Measurements from ENCODE around the gene CCNL1. TPM values are rescaled to one million over a fixed set of nuclear protein-coding genes. Genes with fewer than 3 reads are reported as not detected.

The CCNL1 gene
- total RNA-seq, 1 experiment from 2014 or later = 118 TPM

- Histone ChIP-seq H3K4me3 (ENCODE audit: low read depth in 2 of 2, low read length in 2 of 2) (no peak overlapping the region), H3K9me3 (ENCODE audit: control insufficient read depth, insufficient read depth, low read depth, low read length) (no peaks in the 10 kb centered on the region), H3K27ac (ENCODE audit: low read length) (no peak overlapping the region), H3K27me3 (ENCODE audit: control insufficient read depth, insufficient read depth, low read length) (no peaks in the 10 kb centered on the region), H3K36me3 (ENCODE audit: control insufficient read depth, insufficient read depth, low read length) (no peaks in the 10 kb centered on the region), H3K4me1 (ENCODE audit: control insufficient read depth, insufficient read depth, low read length) (peaks cover 22% of the 10 kb centered on the region)
- intact Hi-C loops (cut with micrococcal nuclease; ENCODE audit: unreplicated experiment) = loop anchor here (5.0 to 10.0 kb wide), 4 partner anchors 584 to 1141 kb away; no protein-coding TSS in a partner anchor
- no peak for ATAC-seq
- ChIA-PET POLR2A (interaction anchor here (0.7 kb wide), 1 partner anchor 47 kb away, joined by 3 read pairs; no protein-coding TSS in a partner anchor), CTCF (no interaction called here)
- BruUV-seq (replicated peaks) = no TSS peak
- DNase-seq (ENCODE audit: low read depth, low spot score) = no peak
- no peak for TF ChIP-seq TCF7L2 (IDR thresholded peaks at IDR 0.05; ENCODE audit: low read depth, low read length)
- peak; percentile 11; the same call in 1 of the 2 replicates for TF ChIP-seq CTCF (IDR thresholded peaks at IDR 0.05)
- in situ Hi-C loops (cut with HindIII; ENCODE audit: low pct_unique_long_range_greater_than_20kb, low sequenced_read_pairs) = no loop called here
Measured at GRCh38 chr3:157135671-157136396, 24.1 kb downstream of the CCNL1 start.

GRCh38 chr3:157134620-157135191 is 25.2 kb downstream of the CCNL1 start:
- H3K27me3 ChIP-seq (ENCODE audit: control insufficient read depth, insufficient read depth, low read length) = no peaks in the 10 kb centered on the region
- CTCF ChIA-PET = no interaction called here
- H3K4me3 ChIP-seq (ENCODE audit: low read depth in 2 of 2, low read length in 2 of 2) = no peak overlapping the region
- in situ Hi-C loops (cut with HindIII; ENCODE audit: low pct_unique_long_range_greater_than_20kb, low sequenced_read_pairs) (no loop called here), intact Hi-C loops (cut with micrococcal nuclease; ENCODE audit: unreplicated experiment) (loop anchor here (5.0 to 10.0 kb wide), 7 partner anchors 47 to 1252 kb away; no protein-coding TSS in a partner anchor)
- ATAC-seq = no peak
- DNase-seq (ENCODE audit: low read depth, low spot score) = no peak
- no peaks in the 10 kb centered on the region for H3K36me3 ChIP-seq (ENCODE audit: control insufficient read depth, insufficient read depth, low read length)
- BruUV-seq (replicated peaks) = no TSS peak
- H3K27ac ChIP-seq (ENCODE audit: low read length) = no peak overlapping the region
- H3K9me3 ChIP-seq (ENCODE audit: control insufficient read depth, insufficient read depth, low read depth, low read length) = no peaks in the 10 kb centered on the region
- peaks cover 33% of the 10 kb centered on the region for H3K4me1 ChIP-seq (ENCODE audit: control insufficient read depth, insufficient read depth, low read length)
- TF ChIP-seq TCF7L2 (IDR thresholded peaks at IDR 0.05; ENCODE audit: low read depth, low read length) (no peak), SIN3A (IDR thresholded peaks at IDR 0.05; ENCODE audit: borderline replicate concordance, insufficient read depth, low read depth, low read length) (no peak), CTCF (IDR thresholded peaks at IDR 0.05) (no peak), POLR2AphosphoS5 (IDR thresholded peaks at IDR 0.05; ENCODE audit: low read depth, low read length) (no peak), REST (IDR thresholded peaks at IDR 0.05; ENCODE audit: insufficient read depth in 1 of 2, low read depth in 2 of 2, low read length in 1 of 2) (no peak)
- POLR2A ChIA-PET = interaction anchor here (1.5 kb wide), 1 partner anchor 26 kb away, joined by 5 read pairs; the partner anchor contains the start of gene CCNL1

Data from Panc1 (cell line).